NCI-H2171 treated with DMSO at 0.1 percent for 48 hours (cell line): ENCODE data around the gene BPIFB2.

Source experiments
- DNase-seq: peaks from one replicate; lab custom pipeline; 2025; lab: John Stamatoyannopoulos, UW

The BPIFB2 gene

DNA sequence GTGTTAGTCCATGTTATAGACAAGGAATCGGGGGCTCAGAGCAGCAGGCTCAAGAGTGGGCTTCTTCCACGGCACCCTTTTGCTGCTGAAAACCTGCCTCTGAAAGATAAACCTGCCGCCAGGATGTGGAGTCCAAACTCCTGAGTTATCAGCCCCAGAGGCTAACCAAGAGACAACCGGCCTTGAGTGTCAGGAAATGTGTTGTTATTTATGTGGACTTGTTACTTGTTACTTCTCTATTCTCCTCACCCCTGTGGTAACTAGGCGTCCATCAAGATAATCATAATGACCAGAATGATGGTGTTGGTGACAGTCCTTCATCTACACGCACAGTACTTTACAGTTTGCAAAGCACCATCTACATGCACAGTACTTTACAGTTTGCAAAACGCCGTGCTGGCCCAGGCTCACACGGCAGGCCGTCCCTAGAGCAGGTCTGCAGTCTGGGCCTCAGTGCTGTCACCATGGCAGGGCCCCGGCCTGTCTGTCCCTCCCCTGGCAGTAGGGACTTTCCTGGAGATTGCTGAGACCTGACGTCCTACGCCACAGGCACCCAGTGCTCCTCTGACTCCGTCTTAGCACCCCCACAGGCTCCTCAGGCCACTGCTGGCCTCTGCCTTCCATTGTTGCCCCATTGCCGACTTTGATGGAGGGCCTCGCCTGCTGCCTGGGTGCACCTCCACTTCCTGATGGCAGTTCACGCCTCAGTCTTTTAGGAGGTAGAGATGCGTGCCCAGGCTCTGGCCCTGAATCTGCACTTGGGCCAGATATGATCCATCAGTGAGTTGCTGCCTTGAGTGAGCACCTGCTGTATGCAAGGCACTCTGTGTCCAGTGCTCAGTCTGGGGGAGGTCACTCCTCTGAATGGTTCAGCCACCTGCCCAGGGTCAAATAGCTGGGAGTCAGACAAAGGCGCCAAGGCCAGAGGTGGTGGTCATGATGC is 62.9 kb downstream of the BPIFB2 start:
- no peak for DNase-seq

DNA sequence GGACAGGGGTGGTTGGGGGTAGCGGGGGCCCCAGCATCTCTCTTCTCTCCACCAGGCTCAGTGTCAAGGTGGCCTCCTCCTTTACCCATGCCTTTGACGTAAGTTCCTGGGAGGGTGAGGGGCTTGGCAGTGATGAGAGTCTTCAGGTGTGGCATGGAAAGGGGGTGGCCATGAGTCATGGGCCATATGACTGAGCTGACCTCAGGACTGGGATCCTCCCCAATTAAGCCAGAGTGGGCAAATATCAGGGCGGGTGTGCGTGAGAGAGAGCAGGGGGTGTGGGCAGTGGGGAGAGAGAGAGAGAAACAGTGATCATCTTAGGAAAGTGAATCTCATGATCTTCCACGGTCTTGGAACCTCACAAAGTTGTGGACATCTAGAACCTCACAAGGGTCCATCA is 63.7 kb downstream of the BPIFB2 start:
- DNase-seq = no peak

DNA sequence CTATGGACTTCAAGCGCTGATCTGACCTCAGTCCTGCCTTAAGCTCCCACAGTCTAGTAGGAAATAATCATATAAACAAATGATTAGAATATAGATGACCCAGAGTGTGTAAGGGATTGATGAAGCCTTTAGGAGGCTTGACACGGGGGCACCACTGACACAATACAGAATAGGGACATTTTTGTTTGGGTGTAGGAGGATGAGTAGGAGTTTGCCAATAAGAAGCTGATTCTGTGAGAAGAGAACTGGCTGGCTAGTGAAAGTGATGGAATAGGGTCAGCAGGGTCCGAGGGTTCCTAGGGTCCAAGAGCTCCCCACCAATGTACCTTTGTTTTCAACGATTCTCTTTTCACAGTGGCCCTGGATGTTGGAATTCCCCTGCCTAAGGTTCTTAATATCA is 64.9 kb downstream of the BPIFB2 start:
- DNase-seq = no peak

DNA sequence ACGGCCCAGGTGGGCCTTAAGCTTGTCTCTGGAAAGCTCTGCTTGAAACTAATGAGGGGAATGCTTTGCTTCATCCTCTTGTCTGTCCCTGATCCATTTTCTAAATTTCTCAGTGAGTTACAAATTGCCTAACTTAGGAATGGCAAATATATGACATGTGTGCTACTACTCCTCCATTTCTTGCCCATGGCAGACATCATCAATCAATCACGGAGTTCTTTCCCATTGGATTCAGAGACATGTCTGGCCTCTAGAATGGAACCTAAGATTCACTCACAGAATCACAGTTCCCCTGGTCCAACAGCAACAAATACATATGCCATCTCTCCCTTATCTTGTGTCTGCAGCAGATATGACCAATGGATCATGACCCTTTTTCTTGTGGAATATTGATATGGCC is 65.3 kb downstream of the BPIFB2 start:
- no peak for DNase-seq
